OCI-M2 (cell line): ENCODE results near the gene MSX2.

Experiments
- DNase-seq: peaks from one replicate; lab custom pipeline; 2025; ENCODE audit not compliant: unreplicated experiment; lab: John Stamatoyannopoulos, UW

MSX2 gene

GRCh38 chr5:174773371-174773770, 49.0 kb downstream of the MSX2 start:
- no peak for DNase-seq

GRCh38 chr5:174775081-174775480, 50.7 kb downstream of the MSX2 start:
- no peak for DNase-seq

- DNase-seq, result no peak
Observed at GRCh38 chr5:174777111-174777510, 52.7 kb downstream of the MSX2 start.

- DNase-seq, result no peak
Observed at GRCh38 chr5:174777583-174777982, 53.2 kb downstream of the MSX2 start.
